Upper lobe of right lung (tissue), 1 donor: ENCODE data around the gene NCOA5. TPM values are rescaled to one million over a fixed set of nuclear protein-coding genes. Genes with fewer than 3 reads are reported as not detected.

ENCODE experiments used
- ATAC-seq: fragments of 200-7000 bp; cut with Tn5 transposase; one replicate; pipeline ENCODE4 v1.9.1; 2020; ENCODE audit warnings: mild to moderate bottlenecking, moderate library complexity
- DNase-seq: peaks from one replicate; pipeline ENCODE4 v3.0.0-alpha.2; 2020
- H3K27ac ChIP-seq: fragments of 200-600 bp; one replicate; pipeline ENCODE4 v1.8.0; 2022
- H3K27me3 ChIP-seq: fragments of 200-600 bp; one replicate; pipeline ENCODE4 v1.8.0; 2022; ENCODE audit warnings: mild to moderate bottlenecking
- H3K36me3 ChIP-seq: fragments of 200-600 bp; one replicate; pipeline ENCODE4 v1.8.0; 2022
- H3K4me1 ChIP-seq: fragments of 200-600 bp; one replicate; pipeline ENCODE4 v1.8.0; 2022
- H3K4me3 ChIP-seq: fragments of 200-600 bp; one replicate; pipeline ENCODE4 v1.8.0; 2022; ENCODE audit warnings: mild to moderate bottlenecking
- H3K9me3 ChIP-seq: fragments of 200-600 bp; one replicate; pipeline ENCODE4 v1.8.0; 2022
- intact Hi-C: fragments of 100-400 bp; cut with DNase I; formaldehyde crosslinking; loops from one replicate; pipeline ENCODE4 v1.11.0; 2022
- total RNA-seq: library from RNA; stranded (reverse); fragmentation: NEBNext Ultra II Directional; extraction: Animal tissue kit (Norgen Biotek cat#: 25700); gene quantifications from one replicate; pipeline ENCODE4 v1.2.1, GENCODE V29; 2021
- TF ChIP-seq, protein P1 (sequence below): fragments of 200-600 bp; IDR thresholded peaks from one replicate; pipeline ENCODE4 v1.8.0; 2022; ENCODE audit warnings: antibody characterized with exemption
- donor health status: DM: no; HTN: yes; CAD: no; lungs with severe emphysema.

The NCOA5 gene
- total RNA-seq, 1 donor from 2014 or later = 28.7 TPM

GRCh38 chr20:46128310-46129151 lies 38.8 kb upstream of the NCOA5 start:
- no peak for DNase-seq
- H3K36me3 ChIP-seq = peaks cover 24% of the 10 kb centered on the region
- H3K9me3 ChIP-seq = no peaks in the 10 kb centered on the region
- TF ChIP-seq, protein P1, sequence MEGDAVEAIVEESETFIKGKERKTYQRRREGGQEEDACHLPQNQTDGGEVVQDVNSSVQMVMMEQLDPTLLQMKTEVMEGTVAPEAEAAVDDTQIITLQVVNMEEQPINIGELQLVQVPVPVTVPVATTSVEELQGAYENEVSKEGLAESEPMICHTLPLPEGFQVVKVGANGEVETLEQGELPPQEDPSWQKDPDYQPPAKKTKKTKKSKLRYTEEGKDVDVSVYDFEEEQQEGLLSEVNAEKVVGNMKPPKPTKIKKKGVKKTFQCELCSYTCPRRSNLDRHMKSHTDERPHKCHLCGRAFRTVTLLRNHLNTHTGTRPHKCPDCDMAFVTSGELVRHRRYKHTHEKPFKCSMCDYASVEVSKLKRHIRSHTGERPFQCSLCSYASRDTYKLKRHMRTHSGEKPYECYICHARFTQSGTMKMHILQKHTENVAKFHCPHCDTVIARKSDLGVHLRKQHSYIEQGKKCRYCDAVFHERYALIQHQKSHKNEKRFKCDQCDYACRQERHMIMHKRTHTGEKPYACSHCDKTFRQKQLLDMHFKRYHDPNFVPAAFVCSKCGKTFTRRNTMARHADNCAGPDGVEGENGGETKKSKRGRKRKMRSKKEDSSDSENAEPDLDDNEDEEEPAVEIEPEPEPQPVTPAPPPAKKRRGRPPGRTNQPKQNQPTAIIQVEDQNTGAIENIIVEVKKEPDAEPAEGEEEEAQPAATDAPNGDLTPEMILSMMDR = peak; percentile 53
- no peak overlapping the region for H3K4me3 ChIP-seq
- H3K27ac ChIP-seq = no peak overlapping the region
- intact Hi-C loops = no loop called here
- peaks cover 4% of the 10 kb centered on the region for H3K4me1 ChIP-seq
- ATAC-seq = peak; percentile 30
- H3K27me3 ChIP-seq = peaks cover 12% of the 10 kb centered on the region

- Histone ChIP-seq H3K9me3 (no peaks in the 10 kb centered on the region), H3K27ac (no peak overlapping the region), H3K36me3 (peaks cover 33% of the 10 kb centered on the region), H3K4me3 (no peak overlapping the region), H3K4me1 (no peaks in the 10 kb centered on the region), H3K27me3 (peaks cover 3% of the 10 kb centered on the region)
- TF ChIP-seq, protein P1 = no peak
- no peak for ATAC-seq
- intact Hi-C loops = no loop called here
- no peak for DNase-seq
These were observed 37.7 kb upstream of the NCOA5 start for GRCh38 chr20:46127396-46128010.

DNA sequence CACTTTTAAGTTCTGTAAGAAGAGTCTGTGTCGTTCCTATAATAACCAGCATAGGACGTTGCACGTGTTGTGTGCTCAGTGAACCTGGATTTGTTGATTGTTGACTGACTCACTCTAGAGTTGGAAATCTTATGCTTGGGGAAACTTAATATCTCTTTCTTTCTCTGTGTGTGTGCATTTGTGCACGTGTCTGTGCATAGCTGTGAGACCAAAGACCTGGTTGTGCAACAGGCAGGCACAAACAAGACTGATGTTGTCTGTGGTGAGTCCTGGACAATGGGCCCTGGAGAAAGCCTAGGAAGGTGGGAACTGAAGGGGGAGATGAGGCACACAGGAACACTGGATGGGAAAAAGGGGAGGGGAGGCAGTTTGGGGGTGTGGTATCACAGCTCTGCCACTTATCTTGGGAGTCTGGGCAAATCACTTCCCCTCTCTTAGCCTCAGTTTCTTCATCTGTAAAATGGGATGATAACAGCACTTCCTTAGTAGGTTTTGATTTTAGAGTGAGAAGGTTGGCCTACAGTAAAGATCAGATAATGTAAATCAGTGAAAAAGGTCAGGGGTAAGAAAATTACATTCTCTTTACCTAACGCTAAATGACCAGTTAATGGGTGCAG lies 36.8 kb upstream of the NCOA5 start:
- H3K9me3 ChIP-seq = no peaks in the 10 kb centered on the region
- H3K4me3 ChIP-seq = no peak overlapping the region
- TF ChIP-seq, protein P1 = no peak
- intact Hi-C loops = no loop called here
- DNase-seq = no peak
- H3K27me3 ChIP-seq = no peaks in the 10 kb centered on the region
- H3K27ac ChIP-seq = no peak overlapping the region
- ATAC-seq = no peak
- H3K4me1 ChIP-seq = no peaks in the 10 kb centered on the region
- H3K36me3 ChIP-seq = peaks cover 38% of the 10 kb centered on the region

GRCh38 chr20:46123482-46124245 lies 33.9 kb upstream of the NCOA5 start:
- DNase-seq (no peak), ATAC-seq (no peak)
- Histone ChIP-seq H3K4me1 (peaks cover 17% of the 10 kb centered on the region), H3K27me3 (no peaks in the 10 kb centered on the region), H3K36me3 (peaks cover 38% of the 10 kb centered on the region), H3K27ac (no peak overlapping the region), H3K9me3 (no peaks in the 10 kb centered on the region), H3K4me3 (no peak overlapping the region)
- TF ChIP-seq, protein P1 = no peak
- intact Hi-C loops = no loop called here
